ENCODE results near the gene DPH2.

GRCh38 chr1:43978551-43979260 is 8.9 kb downstream of the DPH2 start, which contains the start of gene B4GALT2:
- TF ChIP-seq EHF (CRISPR knock-in tag; IDR thresholded peaks at IDR 0.05) (no peak), ESRRA (IDR thresholded peaks at IDR 0.05; ENCODE audit: borderline replicate concordance, low read length) (no peak), CTCF (IDR thresholded peaks at IDR 0.05) (no peak), MYC (IDR thresholded peaks at IDR 0.05; ENCODE audit: borderline replicate concordance, low read length) (no peak), MAFK (IDR thresholded peaks at IDR 0.05; ENCODE audit: partially characterized antibody) (no peak), POLR2AphosphoS2 (conservative IDR thresholded peaks at IDR 0.05; ENCODE audit: low read length) (no peak), JUN (IDR thresholded peaks at IDR 0.05) (no peak), EP300 (IDR thresholded peaks at IDR 0.05) (no peak)
- TF ChIP-seq, protein P1, sequence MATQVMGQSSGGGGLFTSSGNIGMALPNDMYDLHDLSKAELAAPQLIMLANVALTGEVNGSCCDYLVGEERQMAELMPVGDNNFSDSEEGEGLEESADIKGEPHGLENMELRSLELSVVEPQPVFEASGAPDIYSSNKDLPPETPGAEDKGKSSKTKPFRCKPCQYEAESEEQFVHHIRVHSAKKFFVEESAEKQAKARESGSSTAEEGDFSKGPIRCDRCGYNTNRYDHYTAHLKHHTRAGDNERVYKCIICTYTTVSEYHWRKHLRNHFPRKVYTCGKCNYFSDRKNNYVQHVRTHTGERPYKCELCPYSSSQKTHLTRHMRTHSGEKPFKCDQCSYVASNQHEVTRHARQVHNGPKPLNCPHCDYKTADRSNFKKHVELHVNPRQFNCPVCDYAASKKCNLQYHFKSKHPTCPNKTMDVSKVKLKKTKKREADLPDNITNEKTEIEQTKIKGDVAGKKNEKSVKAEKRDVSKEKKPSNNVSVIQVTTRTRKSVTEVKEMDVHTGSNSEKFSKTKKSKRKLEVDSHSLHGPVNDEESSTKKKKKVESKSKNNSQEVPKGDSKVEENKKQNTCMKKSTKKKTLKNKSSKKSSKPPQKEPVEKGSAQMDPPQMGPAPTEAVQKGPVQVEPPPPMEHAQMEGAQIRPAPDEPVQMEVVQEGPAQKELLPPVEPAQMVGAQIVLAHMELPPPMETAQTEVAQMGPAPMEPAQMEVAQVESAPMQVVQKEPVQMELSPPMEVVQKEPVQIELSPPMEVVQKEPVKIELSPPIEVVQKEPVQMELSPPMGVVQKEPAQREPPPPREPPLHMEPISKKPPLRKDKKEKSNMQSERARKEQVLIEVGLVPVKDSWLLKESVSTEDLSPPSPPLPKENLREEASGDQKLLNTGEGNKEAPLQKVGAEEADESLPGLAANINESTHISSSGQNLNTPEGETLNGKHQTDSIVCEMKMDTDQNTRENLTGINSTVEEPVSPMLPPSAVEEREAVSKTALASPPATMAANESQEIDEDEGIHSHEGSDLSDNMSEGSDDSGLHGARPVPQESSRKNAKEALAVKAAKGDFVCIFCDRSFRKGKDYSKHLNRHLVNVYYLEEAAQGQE (IDR thresholded peaks at IDR 0.05), result no peak
